GM20431 (cell line): ENCODE results near the gene FCF1.

Experiments
- in situ Hi-C: fragments of 300-500 bp; cut with MseI, MboI; formaldehyde crosslinking; loops from one replicate; pipeline ENCODE4 v1.15.0; 2020; ENCODE audit warnings: low sequenced_read_pairs; ENCODE audit not compliant: unreplicated experiment

The FCF1 gene

DNA sequence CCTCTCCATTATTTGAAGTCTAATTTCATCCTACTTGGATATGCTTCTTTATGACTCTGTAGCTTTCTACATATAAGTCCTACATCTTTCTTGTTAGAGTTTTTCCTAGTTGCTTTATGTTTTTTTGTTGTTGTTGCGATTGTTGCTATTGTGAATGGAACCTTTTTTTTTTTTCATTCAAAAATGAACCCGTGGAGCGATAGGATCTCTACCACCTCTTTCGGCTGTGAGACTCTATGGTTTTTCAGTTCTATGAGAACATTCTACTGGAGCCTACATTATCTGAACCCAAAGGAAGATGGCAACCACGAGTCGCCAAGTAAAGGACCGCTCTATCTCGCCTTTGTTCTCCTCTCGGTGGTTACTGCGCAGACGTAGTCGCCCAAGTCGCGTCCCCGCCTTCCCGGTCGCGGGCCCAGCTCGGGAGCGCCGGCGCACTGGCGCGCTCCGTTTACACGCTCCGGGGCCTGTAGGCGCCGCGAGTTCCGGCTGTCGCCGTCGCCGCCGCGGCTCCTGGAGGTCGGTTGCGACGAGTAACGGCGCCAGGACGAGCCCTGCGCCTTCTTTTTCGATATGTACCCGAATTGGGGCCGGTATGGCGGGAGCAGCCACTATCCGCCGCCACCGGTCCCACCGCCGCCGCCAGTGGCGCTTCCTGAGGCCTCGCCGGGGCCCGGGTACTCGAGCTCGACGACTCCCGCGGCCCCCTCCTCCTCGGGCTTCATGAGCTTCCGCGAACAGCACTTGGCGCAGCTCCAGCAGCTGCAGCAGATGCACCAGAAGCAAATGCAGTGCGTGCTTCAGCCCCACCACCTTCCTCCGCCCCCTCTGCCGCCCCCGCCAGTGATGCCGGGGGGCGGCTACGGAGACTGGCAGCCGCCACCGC lies 50.2 kb downstream of the FCF1 start, which contains the start of gene YLPM1:
Gene YLPM1, plus strand, starts transcription at position 400 of the 886 bp plus-strand sequence. Its CDS starts 174 bp downstream, at position 574.
- in situ Hi-C loops: no loop called here

- in situ Hi-C loops: no loop called here
These were observed 51.0 kb downstream of the FCF1 start for GRCh38 chr14:74763803-74764531.

- in situ Hi-C loops: no loop called here
These were observed 52.8 kb downstream of the FCF1 start for GRCh38 chr14:74765721-74766120.

DNA sequence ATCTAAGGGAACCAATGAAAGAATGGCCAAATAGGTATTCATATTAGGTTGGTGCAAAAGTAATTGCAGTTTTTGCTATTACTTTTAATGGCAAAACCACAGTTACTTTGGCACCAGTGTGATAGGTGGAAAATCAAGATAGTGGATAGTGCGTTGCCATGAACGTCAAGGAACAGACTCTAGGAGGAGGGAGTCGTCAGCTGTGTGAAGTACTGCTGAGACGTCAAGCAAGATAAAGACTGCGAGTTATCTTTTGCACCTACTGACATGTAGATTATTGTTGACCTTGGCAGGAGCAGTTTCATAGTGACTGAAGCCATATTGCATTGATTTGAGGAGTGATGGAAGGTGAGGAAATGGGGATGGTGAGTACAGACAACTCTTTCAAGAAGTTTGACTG lies 58.5 kb downstream of the FCF1 start:
- in situ Hi-C loops: no loop called here

- in situ Hi-C loops: no loop called here
These were observed 71.7 kb downstream of the FCF1 start for GRCh38 chr14:74784634-74785033.

- in situ Hi-C loops: no loop called here
These were observed 72.2 kb downstream of the FCF1 start for GRCh38 chr14:74785056-74785613.

GRCh38 chr14:74786796-74787315 lies 73.9 kb downstream of the FCF1 start:
- in situ Hi-C loops: no loop called here
